ENCODE results near the gene SPON1. TPM values are rescaled to one million over a fixed set of nuclear protein-coding genes. Genes with fewer than 3 reads are reported as not detected.

The SPON1 gene
- total and polyA plus RNA-seq, 2 donors (not counting 1 experiment from before 2014, with no cell fraction given): 0.30 TPM; not detected in 1

DNA sequence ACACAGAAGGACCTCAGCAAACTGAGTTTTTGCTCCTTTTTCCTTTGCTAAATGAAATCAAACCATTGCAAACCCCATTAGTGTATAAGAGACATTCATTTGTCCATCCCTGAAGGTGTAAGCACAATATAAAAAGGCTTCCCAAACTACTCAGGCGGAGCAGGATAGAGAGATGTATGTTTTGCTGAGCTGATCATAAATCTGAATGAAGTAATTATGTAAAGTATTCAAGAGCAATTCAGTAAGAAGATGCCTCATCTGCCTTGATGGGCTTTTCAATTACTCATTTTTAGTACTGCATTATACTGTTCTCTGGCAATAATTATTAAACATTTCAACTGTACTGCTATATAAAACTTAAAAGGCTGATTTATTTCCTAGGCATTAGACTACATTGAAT lies 65.0 kb downstream of the SPON1 start:
- Histone ChIP-seq H3K9me3 (ENCODE audit: control extremely low read depth in 1 of 3, control insufficient read depth in 2 of 3, insufficient read depth in 1 of 3, low read length in 2 of 3) (no peaks in the 10 kb centered on the region), H2AFZ (ENCODE audit: insufficient read depth, low read depth, low read length, poor library complexity, severe bottlenecking) (no peak overlapping the region), H3K4me3 (ENCODE audit: control extremely low read depth in 1 of 5, extremely low read depth in 1 of 5, insufficient read depth in 1 of 5, low read depth in 2 of 5, low read length in 4 of 5) (no peak overlapping the region), H3K4me2 (replicated peaks; ENCODE audit: low read depth, low read length, poor library complexity, severe bottlenecking) (no peak overlapping the region), H3K36me3 (replicated peaks in 1 of 2; ENCODE audit: control extremely low read depth in 1 of 2, control insufficient read depth in 1 of 2, extremely low read depth in 1 of 2, insufficient read depth in 2 of 2, low read length in 1 of 2) (no peaks in the 10 kb centered on the region), H3K4me1 (ENCODE audit: control insufficient read depth in 2 of 2, insufficient read depth in 2 of 2, low read length in 2 of 2) (no peaks in the 10 kb centered on the region), H3K9ac (ENCODE audit: low read length) (no peak overlapping the region), H3K27ac (ENCODE audit: low read length in 2 of 2) (no peak overlapping the region), H3K27me3 (replicated peaks in 1 of 4; ENCODE audit: control extremely low read depth in 1 of 4, control insufficient read depth in 3 of 4, insufficient read depth in 4 of 4, low read length in 3 of 4) (peaks cover 0 to 10% (median 2%) of the 10 kb centered on the region in 4 experiments), H3K79me2 (ENCODE audit: control insufficient read depth, insufficient read depth, low read length) (no peaks in the 10 kb centered on the region), H4K20me1 (ENCODE audit: control insufficient read depth, insufficient read depth, low read length, poor library complexity, severe bottlenecking) (no peaks in the 10 kb centered on the region)
- CTCF ChIA-PET: interaction anchor here (0.9 kb wide), 1 partner anchor 59 kb away, joined by 3 read pairs; no protein-coding TSS in a partner anchor
- H3K9me3 Mint-ChIP-seq (ENCODE audit: insufficient read depth): no peaks in the 10 kb centered on the region
- no peak overlapping the region for H3K4me3 Mint-ChIP-seq
- no CpG with 5 or more reads among the region's 1 CpG for WGBS (ENCODE audit: insufficient coverage)
- POLR2A ChIA-PET: no interaction called here
- H3K4me1 Mint-ChIP-seq: no peaks in the 10 kb centered on the region
- TF ChIP-seq, protein P1, sequence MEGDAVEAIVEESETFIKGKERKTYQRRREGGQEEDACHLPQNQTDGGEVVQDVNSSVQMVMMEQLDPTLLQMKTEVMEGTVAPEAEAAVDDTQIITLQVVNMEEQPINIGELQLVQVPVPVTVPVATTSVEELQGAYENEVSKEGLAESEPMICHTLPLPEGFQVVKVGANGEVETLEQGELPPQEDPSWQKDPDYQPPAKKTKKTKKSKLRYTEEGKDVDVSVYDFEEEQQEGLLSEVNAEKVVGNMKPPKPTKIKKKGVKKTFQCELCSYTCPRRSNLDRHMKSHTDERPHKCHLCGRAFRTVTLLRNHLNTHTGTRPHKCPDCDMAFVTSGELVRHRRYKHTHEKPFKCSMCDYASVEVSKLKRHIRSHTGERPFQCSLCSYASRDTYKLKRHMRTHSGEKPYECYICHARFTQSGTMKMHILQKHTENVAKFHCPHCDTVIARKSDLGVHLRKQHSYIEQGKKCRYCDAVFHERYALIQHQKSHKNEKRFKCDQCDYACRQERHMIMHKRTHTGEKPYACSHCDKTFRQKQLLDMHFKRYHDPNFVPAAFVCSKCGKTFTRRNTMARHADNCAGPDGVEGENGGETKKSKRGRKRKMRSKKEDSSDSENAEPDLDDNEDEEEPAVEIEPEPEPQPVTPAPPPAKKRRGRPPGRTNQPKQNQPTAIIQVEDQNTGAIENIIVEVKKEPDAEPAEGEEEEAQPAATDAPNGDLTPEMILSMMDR (IDR thresholded peaks at IDR 0.05): no peak
- no peak for TF ChIP-seq EZH2 (IDR thresholded peaks at IDR 0.05; ENCODE audit: borderline replicate concordance, insufficient read depth, low read depth, low read length, poor library complexity, severe bottlenecking)
- H3K27ac Mint-ChIP-seq: no peak overlapping the region
- DNase-seq (no peak), ATAC-seq (ENCODE audit: low read depth) (no peak)
- intact Hi-C loops (cut with micrococcal nuclease): no loop called here
- H3K27me3 Mint-ChIP-seq: peaks cover 30% of the 10 kb centered on the region

DNA sequence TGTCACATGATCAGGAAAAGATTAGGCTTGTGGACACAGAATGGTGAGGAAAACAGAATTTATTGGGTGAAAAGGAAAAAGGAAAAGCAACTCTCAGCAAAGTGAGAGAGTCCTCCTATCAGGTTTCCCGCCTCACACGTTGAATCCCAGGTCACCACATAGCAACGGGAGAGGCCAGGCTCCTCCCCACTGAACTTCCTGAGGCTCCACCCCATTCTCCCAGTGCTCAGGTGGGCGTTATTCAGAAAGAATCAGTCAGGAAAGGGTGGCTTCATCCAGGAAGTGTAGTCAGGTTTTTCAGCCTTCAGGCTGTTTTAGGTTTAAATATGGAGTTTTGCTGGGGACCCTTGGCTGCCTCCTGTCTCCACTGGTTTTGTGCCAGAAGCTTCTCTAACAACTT lies 66.9 kb downstream of the SPON1 start:
- ChIA-PET CTCF (no interaction called here), POLR2A (no interaction called here)
- H3K4me1 ChIP-seq (ENCODE audit: control insufficient read depth in 2 of 2, insufficient read depth in 2 of 2, low read length in 2 of 2): no peaks in the 10 kb centered on the region
- no peak overlapping the region for H3K9ac ChIP-seq (ENCODE audit: low read length)
- Mint-ChIP-seq H3K9me3 (ENCODE audit: insufficient read depth) (no peaks in the 10 kb centered on the region), H3K27ac (no peak overlapping the region), H3K4me3 (no peak overlapping the region), H3K4me1 (no peaks in the 10 kb centered on the region), H3K27me3 (peaks cover 32% of the 10 kb centered on the region)
- no peaks in the 10 kb centered on the region for H3K9me3 ChIP-seq (ENCODE audit: control extremely low read depth in 1 of 3, control insufficient read depth in 2 of 3, insufficient read depth in 1 of 3, low read length in 2 of 3)
- no CpG with 5 or more reads among the region's 4 CpGs for WGBS (ENCODE audit: insufficient coverage)
- peaks cover 0 to 13% (median 4%) of the 10 kb centered on the region in 4 experiments for H3K27me3 ChIP-seq (replicated peaks in 1 of 4; ENCODE audit: control extremely low read depth in 1 of 4, control insufficient read depth in 3 of 4, insufficient read depth in 4 of 4, low read length in 3 of 4)
- no peak overlapping the region for H3K4me3 ChIP-seq (ENCODE audit: control extremely low read depth in 1 of 5, extremely low read depth in 1 of 5, insufficient read depth in 1 of 5, low read depth in 2 of 5, low read length in 4 of 5)
- H2AFZ ChIP-seq (ENCODE audit: insufficient read depth, low read depth, low read length, poor library complexity, severe bottlenecking): no peak overlapping the region
- ATAC-seq (ENCODE audit: low read depth) (no peak), DNase-seq (no peak)
- no peak overlapping the region for H3K27ac ChIP-seq (ENCODE audit: low read length in 2 of 2)
- H4K20me1 ChIP-seq (ENCODE audit: control insufficient read depth, insufficient read depth, low read length, poor library complexity, severe bottlenecking): no peaks in the 10 kb centered on the region
- H3K4me2 ChIP-seq (replicated peaks; ENCODE audit: low read depth, low read length, poor library complexity, severe bottlenecking): no peak overlapping the region
- no peaks in the 10 kb centered on the region for H3K79me2 ChIP-seq (ENCODE audit: control insufficient read depth, insufficient read depth, low read length)
- no peaks in the 10 kb centered on the region for H3K36me3 ChIP-seq (replicated peaks in 1 of 2; ENCODE audit: control extremely low read depth in 1 of 2, control insufficient read depth in 1 of 2, extremely low read depth in 1 of 2, insufficient read depth in 2 of 2, low read length in 1 of 2)
- intact Hi-C loops (cut with micrococcal nuclease): no loop called here
- TF ChIP-seq, protein P1 (IDR thresholded peaks at IDR 0.05): no peak
- no peak for TF ChIP-seq EZH2 (IDR thresholded peaks at IDR 0.05; ENCODE audit: borderline replicate concordance, insufficient read depth, low read depth, low read length, poor library complexity, severe bottlenecking)

All from B cell (primary cell).